ENCODE data around the gene OR13A1. TPM values are rescaled to one million over a fixed set of nuclear protein-coding genes. Genes with fewer than 3 reads are reported as not detected.
A peak's percentile ranks its signal among the peaks of the same experiment; 100 is the strongest.
"Not testable (repeated sequence)": the region's sequence is repeated elsewhere in the genome, so short reads cannot be mapped to it uniquely, and the experiment has no call there.

The OR13A1 gene
- total and polyA plus RNA-seq, 5 donors = not detected

DNA sequence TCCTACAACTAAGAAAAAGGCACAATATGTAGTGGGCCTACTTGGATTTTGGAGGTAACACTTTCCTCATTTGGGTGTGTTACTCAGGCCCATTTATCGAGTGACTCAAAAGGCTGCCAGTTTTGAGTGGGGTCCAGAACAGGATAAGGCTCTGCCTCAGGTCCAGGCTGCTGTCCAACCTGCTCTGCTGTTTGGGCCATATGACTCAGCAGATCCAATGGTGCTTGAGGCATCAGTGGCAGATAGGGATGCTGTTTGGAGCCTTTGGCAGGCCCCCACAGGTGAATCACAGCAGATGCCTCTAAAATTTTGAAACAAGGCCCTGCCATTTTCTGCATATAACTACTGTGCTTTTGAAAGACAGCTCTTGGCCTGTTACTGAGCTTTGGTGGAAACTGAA lies 24.5 kb upstream of the OR13A1 start:
- H3K27ac ChIP-seq (ENCODE audit: low read length) = no peak overlapping the region
- no peaks in the 10 kb centered on the region for H3K27me3 ChIP-seq (ENCODE audit: control insufficient read depth, insufficient read depth)
- H3K9me3 ChIP-seq (ENCODE audit: control insufficient read depth, low read length) = no peaks in the 10 kb centered on the region
- intact Hi-C loops (cut with DNase I) = no loop called here
- WGBS = 75% methylated on average over 1 of the region's 1 CpG
- no peak overlapping the region for H3K4me3 ChIP-seq (ENCODE audit: low read length)
- DNase-seq = no peak
- H3K4me1 ChIP-seq (ENCODE audit: control insufficient read depth, insufficient read depth, low read length) = no peaks in the 10 kb centered on the region
- no peak for ATAC-seq

DNA sequence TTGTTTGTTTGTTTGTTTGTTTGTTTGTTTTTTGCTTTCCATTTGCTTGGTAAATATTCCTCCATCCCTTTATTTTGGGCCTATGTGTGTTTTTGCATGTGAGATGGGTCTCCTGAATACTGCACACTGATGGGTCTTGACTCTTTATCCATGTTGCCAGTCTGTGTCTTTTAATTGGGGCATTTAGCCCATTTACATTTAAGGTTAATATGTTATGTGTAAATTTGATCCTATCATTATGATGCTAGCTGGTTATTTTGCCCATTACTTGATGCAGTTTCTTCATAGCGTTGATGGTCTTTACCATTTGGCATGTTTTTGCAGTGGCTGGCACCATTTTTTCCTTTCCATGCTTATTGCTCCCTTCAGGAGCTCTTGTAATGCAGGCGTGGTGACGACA lies 16.4 kb upstream of the OR13A1 start:
- 90% methylated on average over 3 of the region's 3 CpGs for WGBS
- H3K27ac ChIP-seq (ENCODE audit: low read length); H3K27me3 ChIP-seq (ENCODE audit: control insufficient read depth, insufficient read depth); H3K9me3 ChIP-seq (ENCODE audit: control insufficient read depth, low read length); H3K4me1 ChIP-seq (ENCODE audit: control insufficient read depth, insufficient read depth, low read length); H3K4me3 ChIP-seq (ENCODE audit: low read length); DNase-seq; ATAC-seq; intact Hi-C loops (cut with DNase I): not testable (repeated sequence)

DNA sequence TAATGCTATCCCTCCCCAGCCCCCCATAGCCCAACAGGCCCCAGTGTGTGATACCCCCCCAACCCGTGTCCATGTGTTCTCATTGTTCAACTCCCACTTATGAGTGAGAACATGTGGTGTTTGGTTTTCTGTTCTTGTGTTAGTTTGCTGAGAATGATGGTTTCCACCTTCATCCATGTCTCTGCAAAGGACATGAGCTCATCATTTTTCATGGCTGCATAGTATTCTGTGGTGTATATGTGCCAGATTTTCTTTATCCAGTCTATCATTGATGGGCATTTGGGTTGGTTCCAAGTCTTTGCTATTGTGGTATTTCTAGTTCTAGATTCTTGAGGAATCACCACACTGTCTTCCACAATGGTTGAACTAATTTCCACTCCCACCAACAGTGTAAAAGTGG lies 11.5 kb upstream of the OR13A1 start:
- intact Hi-C loops (cut with DNase I); H3K4me3 ChIP-seq (ENCODE audit: low read length); DNase-seq; H3K4me1 ChIP-seq (ENCODE audit: control insufficient read depth, insufficient read depth, low read length); H3K27ac ChIP-seq (ENCODE audit: low read length); ATAC-seq; H3K9me3 ChIP-seq (ENCODE audit: control insufficient read depth, low read length); H3K27me3 ChIP-seq (ENCODE audit: control insufficient read depth, insufficient read depth): not testable (repeated sequence)
- 85% methylated on average over 1 of the region's 1 CpG for WGBS

DNA sequence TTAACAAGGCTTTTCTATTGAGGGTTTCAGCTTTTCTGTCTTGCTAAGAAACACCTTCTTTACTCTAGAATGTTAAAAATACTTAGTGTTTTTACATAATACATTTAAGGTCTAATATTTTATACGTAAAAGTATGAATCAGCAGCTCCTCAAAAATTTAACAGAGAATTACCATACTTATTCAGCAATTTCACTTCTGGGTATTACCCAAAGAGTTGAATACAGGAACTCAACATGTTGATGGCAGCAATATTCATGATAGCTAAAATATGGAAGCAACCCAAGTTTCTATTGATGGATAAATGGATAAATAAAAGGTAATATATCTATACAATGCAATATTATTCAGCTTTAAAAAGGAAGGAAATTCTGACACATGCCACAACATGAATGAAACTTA lies 9.7 kb upstream of the OR13A1 start:
- H3K27ac ChIP-seq (ENCODE audit: low read length) = no peak overlapping the region
- no peak for DNase-seq
- no peak overlapping the region for H3K4me3 ChIP-seq (ENCODE audit: low read length)
- H3K27me3 ChIP-seq (ENCODE audit: control insufficient read depth, insufficient read depth) = no peaks in the 10 kb centered on the region
- ATAC-seq = no peak
- WGBS = 68% methylated on average over 1 of the region's 1 CpG
- intact Hi-C loops (cut with DNase I) = no loop called here
- H3K4me1 ChIP-seq (ENCODE audit: control insufficient read depth, insufficient read depth, low read length) = no peaks in the 10 kb centered on the region
- no peaks in the 10 kb centered on the region for H3K9me3 ChIP-seq (ENCODE audit: control insufficient read depth, low read length)

DNA sequence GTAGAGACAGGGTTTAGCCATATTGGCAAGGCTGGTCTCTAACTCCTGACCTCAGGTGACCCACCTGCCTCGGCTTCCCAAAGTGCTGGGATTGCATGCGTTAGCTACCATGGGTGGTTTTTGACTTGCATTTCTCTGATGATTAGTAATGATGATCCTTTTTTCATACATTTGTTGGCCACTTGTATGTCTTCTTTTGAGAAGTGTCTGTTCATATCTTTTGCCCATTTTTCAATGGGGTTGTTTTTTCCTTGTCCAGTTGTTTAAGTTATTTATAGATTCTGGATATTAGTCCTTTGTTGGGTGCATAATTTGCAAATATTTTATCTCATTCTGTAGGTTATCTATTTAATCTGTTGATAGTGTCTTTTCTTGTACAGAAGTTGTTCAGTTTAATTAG lies 4.3 kb upstream of the OR13A1 start:
- no peaks in the 10 kb centered on the region for H3K27me3 ChIP-seq (ENCODE audit: control insufficient read depth, insufficient read depth)
- no peaks in the 10 kb centered on the region for H3K9me3 ChIP-seq (ENCODE audit: control insufficient read depth, low read length)
- no peak overlapping the region for H3K27ac ChIP-seq (ENCODE audit: low read length)
- DNase-seq (no peak), ATAC-seq (no peak)
- intact Hi-C loops (cut with DNase I) = no loop called here
- H3K4me3 ChIP-seq (ENCODE audit: low read length) = no peak overlapping the region
- no peaks in the 10 kb centered on the region for H3K4me1 ChIP-seq (ENCODE audit: control insufficient read depth, insufficient read depth, low read length)
- 86% methylated on average over 2 of the region's 2 CpGs for WGBS

DNA sequence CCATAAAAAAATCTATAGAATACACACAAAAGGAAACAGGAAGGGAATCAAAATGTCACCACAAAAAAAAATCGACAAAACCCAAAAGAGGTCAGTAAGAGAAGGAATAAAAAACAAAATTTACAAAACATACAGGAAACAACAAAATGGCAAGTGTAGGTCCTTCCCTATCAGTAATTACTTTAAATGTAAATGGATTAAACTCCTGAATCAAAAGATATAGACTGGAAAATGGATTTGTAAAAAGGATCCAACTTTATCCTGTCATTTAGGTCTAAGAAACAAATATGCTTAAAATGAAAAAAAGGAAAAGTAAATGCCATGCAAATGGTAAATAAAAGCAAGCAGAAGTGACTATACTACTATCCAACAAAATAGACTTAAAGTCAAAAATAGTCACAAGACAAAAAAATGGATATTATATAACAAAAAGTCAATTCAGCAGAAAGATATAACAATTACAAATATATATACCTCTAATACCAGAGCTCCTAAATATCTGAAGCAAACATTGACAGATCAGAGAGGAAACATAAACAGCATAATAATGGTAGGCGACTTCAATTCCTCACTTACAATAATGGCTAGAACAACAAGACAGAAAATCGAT lies 2.0 kb downstream of the OR13A1 start:
- DNase-seq = no peak
- no peak overlapping the region for H3K4me3 ChIP-seq (ENCODE audit: low read length)
- no peak for ATAC-seq
- no peak overlapping the region for H3K27ac ChIP-seq (ENCODE audit: low read length)
- no peaks in the 10 kb centered on the region for H3K9me3 ChIP-seq (ENCODE audit: control insufficient read depth, low read length)
- intact Hi-C loops (cut with DNase I) = no loop called here
- whole genome bisulfite sequencing = 81% methylated on average over 3 of the region's 3 CpGs
- no peaks in the 10 kb centered on the region for H3K4me1 ChIP-seq (ENCODE audit: control insufficient read depth, insufficient read depth, low read length)
- H3K27me3 ChIP-seq (ENCODE audit: control insufficient read depth, insufficient read depth) = no peaks in the 10 kb centered on the region

DNA sequence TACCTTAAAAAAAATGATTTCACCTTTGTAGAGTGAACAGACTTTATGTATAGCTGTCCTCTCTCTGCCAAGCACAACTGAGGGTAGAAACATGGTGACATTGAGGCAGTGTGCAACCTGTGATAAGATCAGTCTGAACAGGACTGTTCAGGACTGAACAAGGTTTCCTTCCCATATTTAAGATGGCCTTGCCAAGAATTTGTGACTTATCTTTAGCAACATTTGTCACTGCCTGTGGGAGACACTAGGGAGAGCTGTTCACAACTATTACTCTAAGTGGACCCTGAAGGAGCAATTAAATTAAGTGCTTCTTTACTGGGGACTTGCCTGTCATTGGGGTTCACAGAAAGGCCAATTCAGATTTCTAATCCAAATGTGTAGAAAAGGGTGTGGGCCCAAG lies 6.7 kb downstream of the OR13A1 start:
- H3K27me3 ChIP-seq (ENCODE audit: control insufficient read depth, insufficient read depth) = no peaks in the 10 kb centered on the region
- intact Hi-C loops (cut with DNase I) = no loop called here
- no peaks in the 10 kb centered on the region for H3K9me3 ChIP-seq (ENCODE audit: control insufficient read depth, low read length)
- no peak overlapping the region for H3K4me3 ChIP-seq (ENCODE audit: low read length)
- DNase-seq = no peak
- no peak overlapping the region for H3K27ac ChIP-seq (ENCODE audit: low read length)
- peak; percentile 41 to 61 for ATAC-seq
- no peaks in the 10 kb centered on the region for H3K4me1 ChIP-seq (ENCODE audit: control insufficient read depth, insufficient read depth, low read length)

DNA sequence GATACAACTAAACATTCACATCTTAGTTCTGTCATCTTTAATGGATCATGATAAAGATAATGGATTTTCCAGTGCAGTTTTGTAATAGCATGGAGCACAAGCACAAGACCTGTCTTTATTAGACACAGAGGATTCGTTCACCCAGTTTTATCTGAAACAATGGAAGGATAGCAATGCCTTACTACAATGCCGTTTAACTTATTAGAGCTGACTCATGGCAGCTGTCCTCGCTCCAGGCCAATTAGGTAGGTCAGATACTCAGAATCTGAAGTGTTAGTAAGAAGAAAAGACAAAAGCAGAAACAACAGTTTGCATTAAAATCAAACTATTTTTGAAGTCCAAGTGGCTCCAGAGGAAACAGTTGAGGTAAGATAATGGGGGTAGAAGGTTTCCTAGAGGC lies 12.8 kb downstream of the OR13A1 start:
- Histone ChIP-seq H3K27me3 (ENCODE audit: control insufficient read depth, insufficient read depth) (no peaks in the 10 kb centered on the region), H3K27ac (ENCODE audit: low read length) (no peak overlapping the region), H3K4me1 (ENCODE audit: control insufficient read depth, insufficient read depth, low read length) (no peaks in the 10 kb centered on the region), H3K9me3 (ENCODE audit: control insufficient read depth, low read length) (no peaks in the 10 kb centered on the region), H3K4me3 (ENCODE audit: low read length) (no peak overlapping the region)
- no peak for DNase-seq
- 68% methylated on average over 3 of the region's 3 CpGs for WGBS
- no peak for ATAC-seq
- intact Hi-C loops (cut with DNase I) = no loop called here

DNA sequence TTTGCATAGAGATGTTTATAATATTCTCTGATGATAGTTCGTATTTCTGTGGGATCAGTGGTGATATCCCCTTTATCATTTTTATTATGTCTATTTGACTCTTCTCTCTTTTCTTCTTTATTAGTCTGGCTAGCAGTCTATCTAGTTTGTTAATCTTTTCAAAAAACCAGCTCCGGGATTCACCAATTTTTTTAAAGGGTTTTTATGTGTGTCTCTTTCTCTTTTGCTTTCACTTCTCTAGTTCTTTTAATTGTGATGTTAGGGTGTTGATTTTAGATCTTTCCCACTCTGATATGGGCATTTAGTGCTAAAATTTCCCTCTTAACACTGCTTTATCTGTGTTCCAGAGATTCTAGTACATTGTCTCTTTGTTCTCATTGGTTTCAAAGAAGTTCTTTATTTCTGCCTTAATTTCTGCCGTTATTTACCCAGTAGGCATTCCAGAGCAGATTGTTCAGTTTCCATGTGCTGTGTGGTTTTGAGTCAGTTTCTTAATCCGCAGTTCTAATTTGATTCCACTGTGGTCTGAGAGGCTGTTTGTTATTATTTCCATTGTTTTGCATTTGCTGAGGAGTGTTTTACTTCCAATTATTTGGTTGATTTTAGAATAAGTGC lies 17.0 kb downstream of the OR13A1 start:
- H3K27me3 ChIP-seq (ENCODE audit: control insufficient read depth, insufficient read depth); H3K27ac ChIP-seq (ENCODE audit: low read length); H3K9me3 ChIP-seq (ENCODE audit: control insufficient read depth, low read length); ATAC-seq; H3K4me1 ChIP-seq (ENCODE audit: control insufficient read depth, insufficient read depth, low read length); DNase-seq; H3K4me3 ChIP-seq (ENCODE audit: low read length); intact Hi-C loops (cut with DNase I): not testable (repeated sequence)
- 77% methylated on average over 4 of the region's 4 CpGs for WGBS

DNA sequence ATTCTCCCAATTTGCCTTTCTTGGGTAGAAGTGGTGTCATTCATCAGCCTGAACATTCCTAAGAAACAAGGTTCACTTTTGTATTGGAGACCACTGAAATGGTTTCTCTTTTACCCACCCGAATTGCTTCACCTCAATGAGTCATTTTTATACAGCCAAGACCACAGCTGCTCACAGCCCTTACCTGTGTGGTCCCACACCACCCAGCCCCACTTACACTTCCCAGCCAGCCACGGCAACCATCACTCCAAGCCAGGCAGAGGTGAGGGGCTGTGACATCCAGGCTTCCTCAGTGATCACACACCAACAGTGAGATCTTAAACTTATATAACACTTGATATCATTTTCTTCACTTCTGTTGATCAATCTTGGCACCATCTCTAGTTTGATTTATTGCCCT lies 20.7 kb downstream of the OR13A1 start:
- no peaks in the 10 kb centered on the region for H3K9me3 ChIP-seq (ENCODE audit: control insufficient read depth, low read length)
- H3K27ac ChIP-seq (ENCODE audit: low read length) = no peak overlapping the region
- ATAC-seq (no peak), DNase-seq (no peak)
- no peaks in the 10 kb centered on the region for H3K27me3 ChIP-seq (ENCODE audit: control insufficient read depth, insufficient read depth)
- intact Hi-C loops (cut with DNase I) = no loop called here
- H3K4me3 ChIP-seq (ENCODE audit: low read length) = no peak overlapping the region
- 82% methylated on average over 2 of the region's 2 CpGs for WGBS
- H3K4me1 ChIP-seq (ENCODE audit: control insufficient read depth, insufficient read depth, low read length) = no peaks in the 10 kb centered on the region

DNA sequence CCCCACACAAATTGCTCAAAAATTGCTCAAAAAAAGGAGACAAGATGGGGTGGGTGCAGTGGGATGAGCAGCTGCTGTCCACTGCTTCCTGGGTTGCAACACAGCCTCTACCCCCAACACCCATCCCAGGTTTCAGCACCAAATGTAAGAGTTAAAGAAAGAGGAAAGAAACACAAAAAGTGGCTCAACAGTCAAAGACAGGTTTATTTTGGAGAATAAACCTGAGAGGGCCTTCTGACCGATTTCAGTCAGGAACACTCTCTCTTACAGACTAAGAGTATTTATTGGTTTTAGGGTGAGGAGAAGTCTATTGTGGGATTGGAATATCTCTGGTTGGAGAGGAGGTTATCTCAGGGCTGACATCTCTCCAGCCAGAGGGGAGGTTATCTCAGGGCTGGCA lies 28.4 kb downstream of the OR13A1 start:
- intact Hi-C loops (cut with DNase I) = no loop called here
- 81% methylated on average over 1 of the region's 1 CpG for WGBS
- peaks cover 1% of the 10 kb centered on the region for H3K9me3 ChIP-seq (ENCODE audit: control insufficient read depth, low read length)
- no peak for ATAC-seq
- H3K27me3 ChIP-seq (ENCODE audit: control insufficient read depth, insufficient read depth) = no peaks in the 10 kb centered on the region
- H3K4me1 ChIP-seq (ENCODE audit: control insufficient read depth, insufficient read depth, low read length) = no peaks in the 10 kb centered on the region
- H3K27ac ChIP-seq (ENCODE audit: low read length) = no peak overlapping the region
- H3K4me3 ChIP-seq (ENCODE audit: low read length) = no peak overlapping the region
- DNase-seq = no peak

DNA sequence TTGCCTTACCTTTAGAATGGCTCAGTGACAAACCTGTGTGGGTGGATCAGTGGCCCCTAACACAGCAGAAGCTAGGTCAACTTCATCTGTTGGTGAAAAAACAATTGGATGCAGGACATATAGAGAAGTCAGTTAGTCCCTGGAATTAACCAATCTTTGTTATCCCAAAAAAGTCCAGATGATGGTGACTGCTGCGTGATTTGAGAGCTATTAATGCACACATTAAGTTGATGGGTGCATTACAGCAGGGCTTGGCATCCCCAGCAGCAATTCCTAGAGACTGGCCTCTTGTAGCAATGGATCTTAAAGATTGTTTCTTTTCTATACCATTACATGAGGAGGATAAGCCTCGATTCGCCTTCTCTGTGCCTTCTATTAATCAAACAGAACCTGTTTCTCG lies 33.3 kb downstream of the OR13A1 start:
- WGBS = 69% methylated on average over 4 of the region's 4 CpGs
- Histone ChIP-seq H3K4me3 (ENCODE audit: low read length) (no peak overlapping the region), H3K4me1 (ENCODE audit: control insufficient read depth, insufficient read depth, low read length) (no peaks in the 10 kb centered on the region), H3K9me3 (ENCODE audit: control insufficient read depth, low read length) (peaks cover 1% of the 10 kb centered on the region), H3K27me3 (ENCODE audit: control insufficient read depth, insufficient read depth) (no peaks in the 10 kb centered on the region), H3K27ac (ENCODE audit: low read length) (no peak overlapping the region)
- DNase-seq (no peak), ATAC-seq (no peak)
- intact Hi-C loops (cut with DNase I) = no loop called here

Measured in right cardiac atrium (tissue), 5 donors.